Measurements from ENCODE around the gene CCDC134.

- TF ChIP-seq, protein P1, sequence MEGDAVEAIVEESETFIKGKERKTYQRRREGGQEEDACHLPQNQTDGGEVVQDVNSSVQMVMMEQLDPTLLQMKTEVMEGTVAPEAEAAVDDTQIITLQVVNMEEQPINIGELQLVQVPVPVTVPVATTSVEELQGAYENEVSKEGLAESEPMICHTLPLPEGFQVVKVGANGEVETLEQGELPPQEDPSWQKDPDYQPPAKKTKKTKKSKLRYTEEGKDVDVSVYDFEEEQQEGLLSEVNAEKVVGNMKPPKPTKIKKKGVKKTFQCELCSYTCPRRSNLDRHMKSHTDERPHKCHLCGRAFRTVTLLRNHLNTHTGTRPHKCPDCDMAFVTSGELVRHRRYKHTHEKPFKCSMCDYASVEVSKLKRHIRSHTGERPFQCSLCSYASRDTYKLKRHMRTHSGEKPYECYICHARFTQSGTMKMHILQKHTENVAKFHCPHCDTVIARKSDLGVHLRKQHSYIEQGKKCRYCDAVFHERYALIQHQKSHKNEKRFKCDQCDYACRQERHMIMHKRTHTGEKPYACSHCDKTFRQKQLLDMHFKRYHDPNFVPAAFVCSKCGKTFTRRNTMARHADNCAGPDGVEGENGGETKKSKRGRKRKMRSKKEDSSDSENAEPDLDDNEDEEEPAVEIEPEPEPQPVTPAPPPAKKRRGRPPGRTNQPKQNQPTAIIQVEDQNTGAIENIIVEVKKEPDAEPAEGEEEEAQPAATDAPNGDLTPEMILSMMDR (IDR thresholded peaks at IDR 0.05), result no peak
- no peak for TF ChIP-seq POLR2AphosphoS5 (IDR thresholded peaks at IDR 0.05)
Observed at GRCh38 chr22:41777749-41778425, 22.6 kb upstream of the CCDC134 start.
